AG08395 (cell line): ENCODE results near the gene SERPINB6.
"Not testable (repeated sequence)": the region's sequence is repeated elsewhere in the genome, so short reads cannot be mapped to it uniquely, and the experiment has no call there.

Experiments
- DNase-seq: peaks from one replicate; pipeline ENCODE4 v3.0.0; 2012; ENCODE audit warnings: mixed read lengths, low spot score

SERPINB6 gene

DNA sequence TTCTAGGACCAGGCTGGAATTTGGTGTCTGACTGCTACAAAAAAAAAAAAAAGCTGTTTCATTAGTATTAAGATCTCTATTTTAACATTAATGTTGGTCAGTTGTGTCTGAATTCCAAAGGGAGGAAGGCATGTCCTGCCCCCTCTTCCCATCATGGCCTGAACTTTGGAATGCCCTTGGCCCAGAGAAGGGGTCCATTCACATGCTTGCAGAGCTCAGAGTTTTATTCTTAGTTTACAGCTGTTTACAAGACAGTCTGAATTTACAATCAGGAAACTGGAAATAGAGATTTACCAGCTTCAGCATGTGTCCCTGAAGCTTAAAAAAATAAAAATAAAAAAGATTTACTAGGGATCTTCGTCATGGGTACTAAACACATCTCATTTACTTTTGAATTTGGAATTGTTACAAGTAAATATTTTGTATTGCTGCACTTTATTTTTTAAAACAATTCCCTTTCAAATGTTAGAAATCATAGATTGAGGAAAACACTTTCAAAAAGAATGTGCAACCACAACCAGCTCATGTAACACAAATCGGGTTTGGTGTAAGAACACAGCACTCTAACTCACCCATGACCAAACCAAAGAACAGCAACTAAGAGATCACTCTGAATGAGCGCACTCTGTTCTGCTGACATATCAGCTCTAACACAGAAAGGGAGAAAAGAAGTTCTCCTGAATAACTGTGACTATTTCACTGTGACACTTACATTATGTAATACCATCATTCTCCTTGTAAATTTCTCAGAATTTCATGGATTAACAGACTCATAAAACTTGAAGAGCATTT, 6.6 kb upstream of the SERPINB6 start:
- DNase-seq, result no peak

GRCh38 chr6:2977290-2977689, 5.9 kb upstream of the SERPINB6 start:
- DNase-seq, result no peak

GRCh38 chr6:2976571-2977085, 5.3 kb upstream of the SERPINB6 start:
- DNase-seq, result peak; percentile 74

- no peak for DNase-seq
Observed at GRCh38 chr6:2976060-2976459, 4.7 kb upstream of the SERPINB6 start.

DNA sequence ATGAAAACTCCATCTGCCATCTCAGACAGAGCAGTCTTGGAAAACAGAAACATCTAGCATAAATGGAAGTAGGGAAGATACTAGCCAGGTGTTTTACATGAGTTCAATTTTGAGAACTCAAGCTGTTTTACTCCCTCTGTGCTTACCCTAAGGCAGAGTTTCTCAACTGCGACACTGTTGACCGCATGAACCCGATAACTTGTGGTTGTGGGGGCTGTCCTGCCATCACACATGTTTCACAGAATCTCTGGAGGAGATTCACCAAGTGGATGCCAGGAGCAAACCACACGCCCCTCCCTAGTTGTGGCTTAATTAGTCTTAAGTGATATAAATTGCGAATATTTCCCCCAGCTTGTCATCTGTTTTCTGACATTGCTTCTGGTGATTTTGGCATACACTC, 2.3 kb upstream of the SERPINB6 start:
- peak; percentile 53 for DNase-seq

DNA sequence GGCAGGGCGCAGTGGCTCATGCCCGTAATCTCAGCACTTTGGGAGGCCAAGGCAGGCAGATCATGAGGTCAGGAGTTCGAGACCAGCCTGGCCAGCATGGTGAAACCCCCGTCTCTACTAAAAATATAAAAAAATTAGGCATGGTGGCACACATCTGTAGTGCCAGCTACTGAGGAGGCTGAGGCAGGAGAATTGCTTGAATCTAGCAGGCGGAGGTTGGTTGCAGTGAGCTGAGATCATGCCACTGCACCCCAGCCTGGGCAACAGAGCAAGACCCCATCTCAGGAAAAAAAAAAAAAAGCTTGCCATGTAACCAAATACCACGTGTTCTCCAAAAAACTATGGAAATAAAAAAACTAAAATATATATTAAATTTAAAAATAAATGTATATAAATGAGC, 1.8 kb upstream of the SERPINB6 start:
- DNase-seq, result not testable (repeated sequence)

GRCh38 chr6:2972685-2973084, 1.3 kb upstream of the SERPINB6 start:
- DNase-seq, result not testable (repeated sequence)

- DNase-seq, result not testable (repeated sequence)
Observed at GRCh38 chr6:2972219-2972487, 786 bp upstream of the SERPINB6 start.

DNA sequence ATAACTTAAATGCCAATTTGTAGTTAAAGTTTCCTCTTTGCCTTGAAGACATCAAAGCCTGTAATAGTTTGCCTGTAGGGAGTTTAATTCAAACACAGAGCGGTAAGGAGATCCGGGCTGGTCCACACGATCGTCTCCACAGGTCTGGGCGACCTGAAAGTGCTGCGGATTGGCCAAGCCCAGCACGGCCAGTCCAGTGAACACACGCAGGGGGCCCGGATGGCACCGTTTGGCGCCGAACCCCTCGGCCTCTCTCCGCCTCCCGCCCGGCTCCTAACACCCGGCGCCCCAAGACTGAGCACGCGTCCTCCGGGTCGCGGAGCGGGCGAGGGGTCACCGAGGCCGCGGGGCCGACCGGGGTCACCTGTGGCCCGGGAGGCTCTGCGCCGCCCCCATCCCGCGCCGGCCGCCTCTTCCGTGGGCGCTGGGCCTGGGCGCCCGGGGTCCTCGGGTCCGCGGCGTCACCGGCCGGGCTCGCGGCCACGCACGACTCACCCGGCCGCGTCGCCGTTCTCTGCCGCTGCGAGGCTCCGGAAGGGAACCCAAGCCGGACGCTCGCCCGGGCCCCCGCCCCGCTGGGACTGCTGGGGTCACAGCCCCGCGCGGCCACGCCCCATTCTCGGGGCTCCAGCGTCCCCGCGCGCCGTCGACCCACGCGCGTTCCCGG, 481 bp downstream of the SERPINB6 start:
- DNase-seq, result peak; percentile 58

DNA sequence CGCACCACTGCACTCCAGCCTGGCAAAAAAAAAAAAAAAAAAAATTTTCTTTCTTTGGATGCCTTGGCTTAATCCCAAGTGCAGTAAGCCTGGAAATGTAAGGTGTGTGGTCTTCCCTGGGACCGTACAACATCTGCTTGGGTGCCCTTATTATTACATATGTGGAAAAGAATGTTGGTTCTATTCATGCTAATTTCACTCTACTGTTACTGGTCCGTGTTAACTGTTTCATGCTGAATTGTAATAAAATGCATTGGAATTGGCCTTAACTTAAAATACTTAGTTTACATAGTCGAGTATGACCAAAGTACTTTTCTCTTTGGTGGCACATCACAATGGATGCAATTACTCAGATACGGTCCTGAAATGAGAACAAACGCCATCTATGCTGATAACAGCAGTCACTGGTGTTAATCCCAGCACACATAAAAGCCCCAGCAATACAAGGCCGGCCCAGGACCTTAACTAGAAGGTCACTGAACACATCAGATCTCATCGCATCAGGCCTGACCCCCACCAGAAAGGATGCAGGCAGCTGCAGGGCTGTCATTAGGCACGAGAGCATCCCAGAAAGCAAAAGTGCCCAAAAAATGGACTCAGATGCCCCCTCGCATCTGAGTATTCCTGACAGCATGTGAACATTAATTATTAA, 1.2 kb downstream of the SERPINB6 start:
- no peak for DNase-seq

GRCh38 chr6:2969549-2969948, 1.8 kb downstream of the SERPINB6 start:
- no peak for DNase-seq

DNA sequence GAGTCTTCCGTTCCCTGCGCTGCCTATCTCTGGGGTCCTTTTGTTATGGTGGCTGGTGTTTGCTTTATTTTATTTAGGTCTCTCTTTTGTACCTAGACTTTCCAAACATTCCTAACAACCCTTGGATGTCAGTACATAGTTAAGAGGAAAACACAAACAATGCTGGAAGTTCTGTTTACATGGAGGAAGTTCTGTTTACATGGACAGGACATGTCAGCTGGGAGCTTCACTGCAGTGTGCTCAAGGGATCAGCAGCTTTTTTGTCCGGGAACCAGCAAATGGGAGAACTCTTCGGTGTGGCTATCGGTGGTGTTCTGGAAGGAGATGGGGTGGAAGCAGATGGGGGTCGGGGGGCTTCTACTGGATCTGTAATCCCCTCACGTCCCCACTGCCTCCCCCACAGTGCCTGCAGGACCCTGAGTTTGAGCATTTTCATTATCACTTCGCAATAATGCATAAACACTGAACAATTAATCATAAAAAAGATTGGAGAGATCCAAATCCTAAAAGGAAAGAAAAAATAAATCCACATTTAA, 2.7 kb downstream of the SERPINB6 start:
- DNase-seq, result no peak

DNA sequence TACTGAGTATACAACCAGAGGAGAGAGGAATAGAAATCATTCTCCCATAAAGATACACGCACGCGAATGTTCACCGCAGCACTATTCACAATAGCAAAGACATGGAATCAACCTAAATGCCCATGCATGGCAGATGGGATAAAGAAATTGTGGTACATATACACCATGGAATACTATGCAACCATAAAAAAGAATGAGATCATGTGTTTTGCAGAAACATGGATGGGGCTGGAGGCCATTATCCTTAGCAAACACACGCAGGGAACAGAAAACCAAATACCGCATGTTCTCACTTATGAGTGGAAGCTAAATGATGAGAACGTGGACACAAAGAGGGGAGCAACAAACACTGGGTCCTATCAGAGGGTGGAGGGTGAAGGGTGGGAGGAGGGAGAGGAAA, 3.4 kb downstream of the SERPINB6 start:
- no peak for DNase-seq

DNA sequence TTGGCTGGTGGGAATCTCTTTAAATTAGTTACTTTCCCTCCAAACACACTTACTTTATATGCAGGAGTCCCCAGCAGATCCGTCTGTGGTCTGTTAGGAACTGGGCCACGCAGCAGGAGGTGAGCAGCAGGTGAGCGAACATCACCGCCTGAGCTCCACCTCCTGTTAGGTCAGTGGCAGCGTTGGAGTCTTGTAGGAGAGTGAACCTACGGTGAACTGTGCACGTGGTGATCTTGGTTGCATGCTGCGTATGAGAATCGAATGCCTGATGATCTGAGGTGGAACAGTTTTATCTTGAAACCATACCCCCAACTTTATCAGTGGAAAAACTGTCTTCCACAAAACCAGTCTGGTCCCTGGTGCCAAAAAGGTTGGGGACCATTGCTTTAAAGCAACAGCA, 5.0 kb downstream of the SERPINB6 start:
- DNase-seq, result no peak

DNA sequence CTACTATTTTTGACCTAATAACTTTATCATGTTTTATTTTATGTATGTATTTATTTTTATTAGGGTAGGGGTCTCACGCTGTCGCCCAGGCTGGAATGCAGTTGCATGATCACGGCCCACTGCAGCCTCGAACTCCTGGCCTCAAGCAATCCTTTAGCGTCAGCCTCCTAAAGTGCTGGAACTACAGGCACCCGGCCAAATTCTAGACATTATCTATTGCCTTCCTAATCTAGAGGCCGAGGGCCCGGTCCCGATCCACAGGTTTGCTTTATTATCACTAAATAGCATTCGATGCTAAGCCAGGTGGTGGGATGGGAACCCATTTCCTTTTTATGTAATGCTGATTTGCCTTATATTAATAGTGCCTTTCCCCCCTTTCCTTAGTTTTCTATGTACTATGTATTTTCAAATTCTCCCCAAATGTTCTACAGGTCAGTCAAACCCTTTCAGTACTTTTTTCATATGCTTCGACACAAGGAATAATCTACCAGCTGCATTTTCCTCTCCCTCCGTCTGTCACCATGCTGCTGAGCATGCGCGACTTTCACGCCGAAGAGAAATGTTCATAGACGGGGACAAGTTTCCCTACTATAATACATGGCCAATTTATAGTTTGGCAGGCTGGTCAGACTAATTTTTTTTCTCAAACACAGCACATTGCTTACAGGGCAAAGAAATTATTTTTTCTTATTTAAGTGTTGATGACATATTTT, 6.4 kb downstream of the SERPINB6 start:
- no peak for DNase-seq

- no peak for DNase-seq
Observed at GRCh38 chr6:2963756-2964155, 7.6 kb downstream of the SERPINB6 start.

DNA sequence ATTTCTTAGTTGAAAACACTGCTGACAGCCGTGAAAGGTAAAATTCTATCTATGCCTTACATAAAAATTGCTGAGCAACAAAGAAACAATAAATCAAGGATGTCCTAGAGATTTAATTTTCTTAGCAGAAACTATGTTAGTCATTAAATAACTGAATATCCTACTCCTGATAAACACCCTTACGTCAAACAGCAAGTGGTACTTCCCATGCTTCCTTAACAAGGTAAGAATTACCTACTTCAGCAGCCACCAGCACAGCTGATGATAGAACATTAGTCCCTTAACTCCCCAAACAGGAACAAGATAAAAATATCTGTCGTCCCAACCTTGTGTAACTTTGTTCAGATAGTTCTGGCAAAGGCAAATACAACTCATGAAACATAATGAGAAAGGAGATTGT, 8.7 kb downstream of the SERPINB6 start:
- DNase-seq, result no peak

DNA sequence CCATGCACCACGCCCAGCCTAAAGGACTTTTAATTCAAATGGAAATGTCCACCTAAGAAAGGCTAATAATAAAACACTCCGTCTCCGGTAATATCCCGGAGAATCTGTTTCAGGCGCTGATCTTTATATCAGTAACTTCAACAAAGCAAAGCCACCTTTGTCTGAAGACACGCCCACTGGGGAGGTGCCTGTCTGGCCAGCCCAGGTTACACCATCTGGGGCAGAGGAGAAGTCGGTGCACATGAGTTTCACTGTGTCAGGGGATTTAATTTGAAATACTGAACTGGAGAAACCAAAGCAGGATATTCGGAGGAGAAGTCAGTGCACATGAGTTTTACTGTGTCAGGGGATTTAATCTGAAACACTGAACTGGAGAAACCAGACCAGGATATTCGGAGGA, 9.4 kb downstream of the SERPINB6 start:
- DNase-seq, result no peak

- no peak for DNase-seq
Observed at GRCh38 chr6:2961506-2961905, 9.9 kb downstream of the SERPINB6 start.

GRCh38 chr6:2960935-2961334, 10.4 kb downstream of the SERPINB6 start:
- no peak for DNase-seq

DNA sequence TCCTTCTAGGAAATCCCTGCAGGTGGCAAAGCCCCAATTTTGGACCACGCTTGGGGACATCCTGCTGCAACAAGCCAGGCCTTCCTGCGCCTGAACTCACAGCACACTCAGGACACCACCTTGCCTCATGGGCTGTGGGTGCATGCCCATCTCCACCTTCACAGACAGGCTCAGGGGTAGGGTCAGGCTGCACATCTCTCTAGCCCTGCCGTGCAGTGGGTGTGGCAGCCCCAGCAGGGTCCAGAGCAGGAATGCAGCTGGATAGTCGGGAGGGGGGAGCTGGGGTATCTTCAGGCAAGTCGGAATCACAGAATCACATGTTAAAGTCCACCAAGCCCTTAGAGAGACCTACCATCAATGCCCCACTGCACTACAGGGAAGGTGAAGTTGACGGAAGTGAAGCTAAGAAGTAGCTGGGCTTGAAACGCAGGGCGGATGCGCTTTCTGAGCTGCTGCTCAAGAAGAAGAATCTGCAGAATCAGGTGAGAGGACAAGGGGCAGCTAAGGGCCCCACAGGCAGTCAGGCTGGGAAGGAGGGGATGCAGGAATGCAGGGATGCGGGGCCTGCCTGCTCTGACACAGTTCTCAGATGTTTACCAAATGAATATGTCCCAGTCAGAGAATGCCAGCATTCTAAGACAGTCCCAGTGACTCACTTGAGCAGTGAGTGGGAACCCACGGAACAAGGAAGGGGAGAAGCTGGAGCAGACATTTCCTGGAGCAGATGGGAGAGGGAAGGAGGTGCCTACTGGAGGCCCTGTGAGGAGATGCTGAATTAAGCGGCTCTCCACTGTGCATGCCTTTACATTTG, 11.3 kb downstream of the SERPINB6 start:
- DNase-seq, result peak; percentile 91
